ENCODE measurements around the gene CALCOCO1. TPM values are rescaled to one million over a fixed set of nuclear protein-coding genes. Genes with fewer than 3 reads are reported as not detected.

The CALCOCO1 gene
- polyA plus RNA-seq, 1 experiment: 124 TPM

- ChIA-PET POLR2A (interaction anchor here (0.5 kb wide), 1 partner anchor 470 kb away, joined by 6 read pairs; no protein-coding TSS in a partner anchor), CTCF (interaction anchor here (2.2 to 7.8 kb wide), 2 partner anchors 9 to 52 kb away, joined by 8 to 91 read pairs; no protein-coding TSS in a partner anchor)
Observed at GRCh38 chr12:53754188-53754585, 26.9 kb upstream of the CALCOCO1 start.

GRCh38 chr12:53752621-53753020 is 25.4 kb upstream of the CALCOCO1 start:
- ChIA-PET CTCF (interaction anchor here (1.3 to 7.8 kb wide), 3 partner anchors 7 to 50 kb away, joined by 4 to 91 read pairs (median 8); no protein-coding TSS in a partner anchor), POLR2A (no interaction called here)
- peaks cover 69% of the 10 kb centered on the region for H3K27me3 ChIP-seq (ENCODE audit: control insufficient read depth, insufficient read depth, low read length)

More at GRCh38 chr12:53754188-53754585, 26.9 kb upstream of the CALCOCO1 start:
- TF ChIP-seq, protein P1, sequence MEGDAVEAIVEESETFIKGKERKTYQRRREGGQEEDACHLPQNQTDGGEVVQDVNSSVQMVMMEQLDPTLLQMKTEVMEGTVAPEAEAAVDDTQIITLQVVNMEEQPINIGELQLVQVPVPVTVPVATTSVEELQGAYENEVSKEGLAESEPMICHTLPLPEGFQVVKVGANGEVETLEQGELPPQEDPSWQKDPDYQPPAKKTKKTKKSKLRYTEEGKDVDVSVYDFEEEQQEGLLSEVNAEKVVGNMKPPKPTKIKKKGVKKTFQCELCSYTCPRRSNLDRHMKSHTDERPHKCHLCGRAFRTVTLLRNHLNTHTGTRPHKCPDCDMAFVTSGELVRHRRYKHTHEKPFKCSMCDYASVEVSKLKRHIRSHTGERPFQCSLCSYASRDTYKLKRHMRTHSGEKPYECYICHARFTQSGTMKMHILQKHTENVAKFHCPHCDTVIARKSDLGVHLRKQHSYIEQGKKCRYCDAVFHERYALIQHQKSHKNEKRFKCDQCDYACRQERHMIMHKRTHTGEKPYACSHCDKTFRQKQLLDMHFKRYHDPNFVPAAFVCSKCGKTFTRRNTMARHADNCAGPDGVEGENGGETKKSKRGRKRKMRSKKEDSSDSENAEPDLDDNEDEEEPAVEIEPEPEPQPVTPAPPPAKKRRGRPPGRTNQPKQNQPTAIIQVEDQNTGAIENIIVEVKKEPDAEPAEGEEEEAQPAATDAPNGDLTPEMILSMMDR (IDR thresholded peaks at IDR 0.05; ENCODE audit: low read depth, low read length): no peak
- Histone ChIP-seq H3K9me3 (ENCODE audit: control insufficient read depth, insufficient read depth, low read length) (no peaks in the 10 kb centered on the region; the same call in 1 of the 2 replicates), H3K4me3 (ENCODE audit: low read depth, low read length) (no peak overlapping the region), H3K27ac (ENCODE audit: low read depth, low read length) (no peak overlapping the region), H3K27me3 (ENCODE audit: control insufficient read depth, insufficient read depth, low read length) (peaks cover 69% of the 10 kb centered on the region)
- no peak for DNase-seq (ENCODE audit: low read depth, low spot score)

DNA sequence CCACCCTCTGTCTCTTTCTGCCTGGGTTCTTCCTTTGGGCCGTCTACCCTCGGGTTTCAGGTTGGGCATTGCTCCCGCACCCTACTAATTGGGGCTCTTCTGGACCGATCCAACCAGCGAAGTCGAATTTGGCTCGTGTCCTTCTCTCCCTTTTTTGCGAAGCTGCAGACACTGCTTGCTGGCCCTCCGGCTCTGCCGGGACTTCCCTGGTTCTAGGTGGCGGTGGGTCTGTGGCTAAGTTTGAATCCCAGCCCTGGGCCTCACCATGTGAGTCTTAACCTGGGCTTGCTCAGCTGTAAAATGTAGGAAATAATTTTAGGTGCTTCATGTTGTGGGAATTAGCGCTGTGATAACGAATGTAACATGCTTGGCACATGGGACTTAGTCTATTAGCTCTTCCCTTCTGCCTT is 24.9 kb upstream of the CALCOCO1 start:
- Histone ChIP-seq H3K27me3 (ENCODE audit: control insufficient read depth, insufficient read depth, low read length) (peaks cover 69% of the 10 kb centered on the region), H3K9me3 (ENCODE audit: control insufficient read depth, insufficient read depth, low read length) (no peaks in the 10 kb centered on the region; the same call in 1 of the 2 replicates), H3K4me3 (ENCODE audit: low read depth, low read length) (no peak overlapping the region), H3K27ac (ENCODE audit: low read depth, low read length) (no peak overlapping the region)
- ChIA-PET POLR2A (no interaction called here), CTCF (interaction anchor here (1.3 to 7.8 kb wide), 2 partner anchors 7 to 50 kb away, joined by 4 to 91 read pairs; no protein-coding TSS in a partner anchor)
- TF ChIP-seq, protein P1 (IDR thresholded peaks at IDR 0.05; ENCODE audit: low read depth, low read length): no peak
- no peak for DNase-seq (ENCODE audit: low read depth, low spot score)

More at GRCh38 chr12:53752621-53753020, 25.4 kb upstream of the CALCOCO1 start:
- Histone ChIP-seq H3K4me3 (ENCODE audit: low read depth, low read length) (no peak overlapping the region), H3K27ac (ENCODE audit: low read depth, low read length) (no peak overlapping the region), H3K9me3 (ENCODE audit: control insufficient read depth, insufficient read depth, low read length) (no peaks in the 10 kb centered on the region; the same call in 1 of the 2 replicates)
- no peak for DNase-seq (ENCODE audit: low read depth, low spot score)
- TF ChIP-seq, protein P1 (IDR thresholded peaks at IDR 0.05; ENCODE audit: low read depth, low read length): no peak

DNA sequence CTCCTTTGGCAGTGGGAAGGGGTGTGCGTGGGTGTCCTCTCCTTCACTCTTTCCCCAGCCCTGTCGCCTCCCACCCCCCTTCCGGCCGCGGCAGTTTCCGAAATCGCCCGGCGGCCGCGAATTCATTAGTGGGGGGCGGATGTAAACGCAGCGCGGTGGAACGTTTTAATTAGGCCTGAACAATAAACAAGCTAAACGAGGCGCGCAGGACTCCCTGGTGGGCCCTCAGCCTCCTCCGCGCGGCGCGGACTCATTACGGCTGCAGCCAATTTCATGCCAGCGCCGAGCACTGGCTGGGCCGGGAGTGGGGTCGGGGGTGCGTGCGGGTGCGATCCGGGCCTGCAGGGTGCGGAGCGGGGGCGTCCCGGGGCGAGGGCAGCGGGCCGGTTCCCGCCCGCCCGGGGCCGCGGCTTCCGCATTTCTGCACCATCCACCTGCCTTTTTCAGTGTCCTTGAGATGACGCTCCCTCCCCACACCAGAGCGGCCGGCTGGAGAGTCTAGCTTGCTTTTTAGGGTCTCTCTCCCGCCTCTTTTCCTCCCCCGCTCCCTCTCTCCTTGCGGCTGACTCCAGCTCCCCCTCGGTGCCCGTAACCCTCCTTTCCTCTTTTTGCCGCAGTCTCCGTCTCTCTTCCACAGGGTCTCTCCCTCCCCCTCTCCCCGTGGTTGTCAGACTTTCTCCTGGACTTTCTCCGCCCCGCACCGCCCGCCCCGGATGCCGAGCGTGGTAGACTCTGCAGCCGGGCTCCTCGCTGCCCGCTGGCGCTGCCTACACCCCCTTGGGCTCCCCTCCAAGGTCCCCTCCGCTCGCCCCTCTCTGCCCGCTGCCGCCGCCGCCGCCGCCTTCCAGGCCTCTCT is 24.3 kb upstream of the CALCOCO1 start, which contains the start of gene CISTR:
CISTR (minus strand) TSS at position 644 of the 856 bp plus-strand sequence.
- H3K4me3 ChIP-seq (ENCODE audit: low read depth, low read length): peak within 1 kb of the TSS; percentile 48
- POLR2A ChIA-PET: no interaction called here
- TF ChIP-seq, protein P1 (IDR thresholded peaks at IDR 0.05; ENCODE audit: low read depth, low read length): no peak
- no peak for DNase-seq (ENCODE audit: low read depth, low spot score)
- H3K27ac ChIP-seq (ENCODE audit: low read depth, low read length): no peak within 1 kb of the TSS
- CTCF ChIA-PET: interaction anchor here (0.6 to 7.8 kb wide), 3 partner anchors 6 to 465 kb away, joined by 3 to 91 read pairs (median 4); no protein-coding TSS in a partner anchor
- H3K9me3 ChIP-seq (ENCODE audit: control insufficient read depth, insufficient read depth, low read length): no peaks in the 10 kb centered on the region; the same call in 1 of the 2 replicates
- peaks cover 70% of the 10 kb centered on the region for H3K27me3 ChIP-seq (ENCODE audit: control insufficient read depth, insufficient read depth, low read length)
